ENCODE results near the gene SND1.
A peak's percentile ranks its signal among the peaks of the same experiment; 100 is the strongest.

Gene SND1

GRCh38 chr7:127651556-127652332 lies at the start of gene SND1:
Gene SND1, plus strand, starts transcription at chr7:127652194. Its CDS starts 180 bp downstream, at chr7:127652374.
- TF ChIP-seq MAX (IDR thresholded peaks at IDR 0.05): peak; percentile 92
- peak; percentile 64 for TF ChIP-seq CREB1 (IDR thresholded peaks at IDR 0.05; ENCODE audit: low read depth)
- no peak for TF ChIP-seq ZBTB7A (IDR thresholded peaks at IDR 0.05; ENCODE audit: low read depth)
- TF ChIP-seq TCF12 (IDR thresholded peaks at IDR 0.05; ENCODE audit: low read depth): peak; percentile 35
- peak; percentile 1; the same call in 1 of the 2 replicates for TF ChIP-seq RAD21 (IDR thresholded peaks at IDR 0.05; ENCODE audit: low read depth)
- TF ChIP-seq USF1 (IDR thresholded peaks at IDR 0.05): 0 out of 2 replicates have a peak, but pooled peaks have one; percentile 30
- 0 out of 2 replicates have a peak, but pooled peaks have one; percentile 2 for TF ChIP-seq TEAD4 (IDR thresholded peaks at IDR 0.05)
- TF ChIP-seq FOXM1 (IDR thresholded peaks at IDR 0.05; ENCODE audit: borderline replicate concordance, low read depth): no peak
- no peak for TF ChIP-seq REST (IDR thresholded peaks at IDR 0.05; ENCODE audit: low read depth)
- TF ChIP-seq CEBPB (IDR thresholded peaks at IDR 0.05): no peak
- peak; percentile 44; the same call in 1 of the 2 replicates for TF ChIP-seq YY1 (IDR thresholded peaks at IDR 0.05; ENCODE audit: low read depth)
- TF ChIP-seq NFIC (IDR thresholded peaks at IDR 0.05): no peak
- TF ChIP-seq TAF1 (IDR thresholded peaks at IDR 0.05; ENCODE audit: low read depth): peak; percentile 82
- no peak for TF ChIP-seq EGR1 (IDR thresholded peaks at IDR 0.05)
- TF ChIP-seq EP300 (IDR thresholded peaks at IDR 0.05; ENCODE audit: borderline replicate concordance): no peak

GRCh38 chr7:127608446-127608845 lies 43.5 kb upstream of the SND1 start:
- TF ChIP-seq MAX (IDR thresholded peaks at IDR 0.05): no peak
- TF ChIP-seq EP300 (IDR thresholded peaks at IDR 0.05; ENCODE audit: borderline replicate concordance): no peak
- no peak for TF ChIP-seq TCF12 (IDR thresholded peaks at IDR 0.05; ENCODE audit: low read depth)
- no peak for TF ChIP-seq YY1 (IDR thresholded peaks at IDR 0.05; ENCODE audit: low read depth)
- no peak for TF ChIP-seq REST (IDR thresholded peaks at IDR 0.05; ENCODE audit: low read depth)
- no peak for TF ChIP-seq FOXM1 (IDR thresholded peaks at IDR 0.05; ENCODE audit: borderline replicate concordance, low read depth)
- TF ChIP-seq CREB1 (IDR thresholded peaks at IDR 0.05; ENCODE audit: low read depth): no peak
- TF ChIP-seq CEBPB (IDR thresholded peaks at IDR 0.05): no peak
- no peak for TF ChIP-seq USF1 (IDR thresholded peaks at IDR 0.05)
- TF ChIP-seq ZBTB7A (IDR thresholded peaks at IDR 0.05; ENCODE audit: low read depth): no peak

- TF ChIP-seq MAX (IDR thresholded peaks at IDR 0.05) (no peak), TEAD4 (IDR thresholded peaks at IDR 0.05) (no peak)
Measured at GRCh38 chr7:127609297-127609696, 42.7 kb upstream of the SND1 start.

- TF ChIP-seq CREB1 (IDR thresholded peaks at IDR 0.05; ENCODE audit: low read depth): no peak
- TF ChIP-seq EGR1 (IDR thresholded peaks at IDR 0.05): no peak
- no peak for TF ChIP-seq NFIC (IDR thresholded peaks at IDR 0.05)
- TF ChIP-seq MAX (IDR thresholded peaks at IDR 0.05): no peak
- no peak for TF ChIP-seq TCF12 (IDR thresholded peaks at IDR 0.05; ENCODE audit: low read depth)
- TF ChIP-seq TAF1 (IDR thresholded peaks at IDR 0.05; ENCODE audit: low read depth): no peak
- TF ChIP-seq YY1 (IDR thresholded peaks at IDR 0.05; ENCODE audit: low read depth): no peak
Measured at GRCh38 chr7:127612263-127612662, 39.7 kb upstream of the SND1 start.

GRCh38 chr7:127616724-127617123 lies 35.3 kb upstream of the SND1 start:
- TF ChIP-seq CREB1 (IDR thresholded peaks at IDR 0.05; ENCODE audit: low read depth): no peak

GRCh38 chr7:127618042-127618441 lies 34.0 kb upstream of the SND1 start, which contains the start of gene PAX4:
Gene PAX4, minus strand, starts transcription at chr7:127618142. Its CDS starts 2,214 bp downstream, at chr7:127615928.
- no peak for TF ChIP-seq FOXM1 (IDR thresholded peaks at IDR 0.05; ENCODE audit: borderline replicate concordance, low read depth)
- no peak for TF ChIP-seq CEBPB (IDR thresholded peaks at IDR 0.05)
- no peak for TF ChIP-seq NFIC (IDR thresholded peaks at IDR 0.05)
- TF ChIP-seq MAX (IDR thresholded peaks at IDR 0.05): no peak
- TF ChIP-seq YY1 (IDR thresholded peaks at IDR 0.05; ENCODE audit: low read depth): no peak
- TF ChIP-seq EGR1 (IDR thresholded peaks at IDR 0.05): no peak
- TF ChIP-seq USF1 (IDR thresholded peaks at IDR 0.05): no peak
- no peak for TF ChIP-seq RAD21 (IDR thresholded peaks at IDR 0.05; ENCODE audit: low read depth)
- TF ChIP-seq TCF12 (IDR thresholded peaks at IDR 0.05; ENCODE audit: low read depth): no peak
- TF ChIP-seq ZBTB7A (IDR thresholded peaks at IDR 0.05; ENCODE audit: low read depth): no peak
- TF ChIP-seq CREB1 (IDR thresholded peaks at IDR 0.05; ENCODE audit: low read depth): no peak
- TF ChIP-seq TEAD4 (IDR thresholded peaks at IDR 0.05): no peak
- TF ChIP-seq REST (IDR thresholded peaks at IDR 0.05; ENCODE audit: low read depth): no peak
- TF ChIP-seq TAF1 (IDR thresholded peaks at IDR 0.05; ENCODE audit: low read depth): no peak
- no peak for TF ChIP-seq EP300 (IDR thresholded peaks at IDR 0.05; ENCODE audit: borderline replicate concordance)

All from Ishikawa (cell line).